PC-9 (cell line): ENCODE measurements around the gene IGFL1.
"Not testable (repeated sequence)": the region's sequence is repeated elsewhere in the genome, so short reads cannot be mapped to it uniquely, and the experiment has no call there.

ENCODE experiments used
- CTCF ChIP-seq: fragments of 200-600 bp; sonication (generic); conservative IDR thresholded peaks from 2 replicates; pipeline ENCODE4 v1.6.1; 2017; ENCODE audit warnings: mixed run types, antibody characterized with exemption, mild to moderate bottlenecking, moderate library complexity
- EZH2 ChIP-seq: fragments of 200-600 bp; sonication (generic); IDR thresholded peaks from 2 replicates; pipeline ENCODE4 v1.8.0; 2017; ENCODE audit warnings: antibody characterized with exemption, low read depth

GRCh38 chr19:46195919-46196318 lies 33.6 kb upstream of the IGFL1 start:
- TF ChIP-seq CTCF, EZH2: not testable (repeated sequence)
